ENCODE data around the gene CBLC.

Gene CBLC

GRCh38 chr19:44796701-44797115 is 19.0 kb downstream of the CBLC start:
- H3K4me1 ChIP-seq (ENCODE audit: insufficient read depth, low read length), result no peaks in the 10 kb centered on the region
- H3K4me3 ChIP-seq (ENCODE audit: low read depth in 1 of 2, low read length in 2 of 2), result no peak overlapping the region
- no peak overlapping the region for H3K9ac ChIP-seq (ENCODE audit: low read depth, low read length)
- ATAC-seq (ENCODE audit: insufficient read depth, low read depth) (no peak; the same call in 2 of the 3 replicates), DNase-seq (peak; percentile 23)
- no peaks in the 10 kb centered on the region for H3K36me3 ChIP-seq (ENCODE audit: insufficient read depth, low read length)
- TF ChIP-seq EZH2 (IDR thresholded peaks at IDR 0.05; ENCODE audit: borderline replicate concordance, low read depth, low read length, severe bottlenecking) (no peak), CTCF (IDR thresholded peaks at IDR 0.05; ENCODE audit: borderline replicate concordance, extremely low read depth, low read length, poor library complexity, severe bottlenecking) (no peak)
- H3K9me3 ChIP-seq (ENCODE audit: insufficient read depth, low read length, severe bottlenecking), result no peaks in the 10 kb centered on the region
- H3K4me2 ChIP-seq (ENCODE audit: insufficient read depth, low read length), result no peak overlapping the region
- no peaks in the 10 kb centered on the region for H4K20me1 ChIP-seq (ENCODE audit: insufficient read depth, low read length)
- no peak overlapping the region for H3K27ac ChIP-seq (ENCODE audit: low read length)
- no peak overlapping the region for H2AFZ ChIP-seq (ENCODE audit: low read depth, low read length)
- H3K79me2 ChIP-seq (ENCODE audit: insufficient read depth, low read length), result no peaks in the 10 kb centered on the region
- H3K27me3 ChIP-seq (ENCODE audit: insufficient read depth, low read length, poor library complexity), result no peaks in the 10 kb centered on the region

- Histone ChIP-seq H3K9ac (ENCODE audit: low read depth, low read length) (no peak overlapping the region), H3K27me3 (ENCODE audit: insufficient read depth, low read length, poor library complexity) (no peaks in the 10 kb centered on the region), H3K9me3 (ENCODE audit: insufficient read depth, low read length, severe bottlenecking) (no peaks in the 10 kb centered on the region), H3K36me3 (ENCODE audit: insufficient read depth, low read length) (no peaks in the 10 kb centered on the region), H3K4me2 (ENCODE audit: insufficient read depth, low read length) (no peak overlapping the region), H4K20me1 (ENCODE audit: insufficient read depth, low read length) (no peaks in the 10 kb centered on the region), H2AFZ (ENCODE audit: low read depth, low read length) (no peak overlapping the region), H3K4me3 (ENCODE audit: low read depth in 1 of 2, low read length in 2 of 2) (no peak overlapping the region), H3K27ac (ENCODE audit: low read length) (no peak overlapping the region), H3K79me2 (ENCODE audit: insufficient read depth, low read length) (no peaks in the 10 kb centered on the region), H3K4me1 (ENCODE audit: insufficient read depth, low read length) (no peaks in the 10 kb centered on the region)
- no peak for DNase-seq
- ATAC-seq (ENCODE audit: insufficient read depth, low read depth), result no peak
- TF ChIP-seq EZH2 (IDR thresholded peaks at IDR 0.05; ENCODE audit: borderline replicate concordance, low read depth, low read length, severe bottlenecking) (no peak), CTCF (IDR thresholded peaks at IDR 0.05; ENCODE audit: borderline replicate concordance, extremely low read depth, low read length, poor library complexity, severe bottlenecking) (no peak)
These were observed 22.1 kb downstream of the CBLC start for GRCh38 chr19:44799627-44800346.

GRCh38 chr19:44800461-44800860 is 22.8 kb downstream of the CBLC start:
- H3K4me2 ChIP-seq (ENCODE audit: insufficient read depth, low read length), result no peak overlapping the region
- no peaks in the 10 kb centered on the region for H4K20me1 ChIP-seq (ENCODE audit: insufficient read depth, low read length)
- H3K9ac ChIP-seq (ENCODE audit: low read depth, low read length), result no peak overlapping the region
- DNase-seq (peak; percentile 81), ATAC-seq (ENCODE audit: insufficient read depth, low read depth) (peak; percentile 97)
- H3K79me2 ChIP-seq (ENCODE audit: insufficient read depth, low read length), result no peaks in the 10 kb centered on the region
- no peak overlapping the region for H3K4me3 ChIP-seq (ENCODE audit: low read depth in 1 of 2, low read length in 2 of 2)
- no peaks in the 10 kb centered on the region for H3K36me3 ChIP-seq (ENCODE audit: insufficient read depth, low read length)
- no peak overlapping the region for H2AFZ ChIP-seq (ENCODE audit: low read depth, low read length)
- H3K9me3 ChIP-seq (ENCODE audit: insufficient read depth, low read length, severe bottlenecking), result no peaks in the 10 kb centered on the region
- H3K27me3 ChIP-seq (ENCODE audit: insufficient read depth, low read length, poor library complexity), result no peaks in the 10 kb centered on the region
- H3K27ac ChIP-seq (ENCODE audit: low read length), result no peak overlapping the region
- no peak for TF ChIP-seq EZH2 (IDR thresholded peaks at IDR 0.05; ENCODE audit: borderline replicate concordance, low read depth, low read length, severe bottlenecking)
- TF ChIP-seq CTCF (IDR thresholded peaks at IDR 0.05; ENCODE audit: borderline replicate concordance, extremely low read depth, low read length, poor library complexity, severe bottlenecking), result peak; percentile 93
- no peaks in the 10 kb centered on the region for H3K4me1 ChIP-seq (ENCODE audit: insufficient read depth, low read length)

All from DND-41 (cell line).